Caco-2 (cell line): ENCODE measurements around the gene FBXW8. TPM values are rescaled to one million over a fixed set of nuclear protein-coding genes. Genes with fewer than 3 reads are reported as not detected.

Source experiments
- BruUV-seq: library from RNA; stranded (reverse); fragments of 400-500 nt; replicated peaks from 2 replicates; lab custom pipeline; 2021; lab: Mats Ljungman, UMichigan
- CTCF ChIA-PET: fragments of 300-600 bp; sonication (Branson Sonifier 250); formaldehyde crosslinking; loops from one replicate; lab custom pipeline; 2022; ENCODE audit warnings: antibody characterized with exemption; lab: Charles Lee
- POLR2A ChIA-PET: fragments of 300-600 bp; sonication (Branson Sonifier 250); formaldehyde crosslinking; loops from one replicate; lab custom pipeline; 2022; ENCODE audit warnings: antibody characterized with exemption; lab: Charles Lee
- DNase-seq, 2 experiments: peaks; one replicate each; pipeline versions ENCODE4 v3.0.0 to v3.0.0-alpha.2; 2020 to 2022
- H3K27me3 ChIP-seq: replicated peaks from 2 replicates; pipeline ENCODE4 v1.6.0; 2011; ENCODE audit warnings: low read length; ENCODE audit not compliant: control insufficient read depth, insufficient read depth
- H3K36me3 ChIP-seq: 2 replicates; pipeline ENCODE4 v1.5.1; 2011; ENCODE audit warnings: low read length; ENCODE audit not compliant: control insufficient read depth, insufficient read depth
- H3K4me1 ChIP-seq: fragments of 250-450 bp; sonication (Bioruptor Pico); 2 replicates; pipeline ENCODE4 v1.5.1; 2020; ENCODE audit warnings: mild to moderate bottlenecking
- H3K4me3 ChIP-seq: 2 replicates; pipeline ENCODE4 v1.5.1; 2011; ENCODE audit warnings: low read depth, mild to moderate bottlenecking, control low read depth, low read length
- H3K9me3 ChIP-seq: fragments of 250-450 bp; sonication (Bioruptor Pico); 2 replicates; pipeline ENCODE4 v1.5.1; 2020; ENCODE audit warnings: mild to moderate bottlenecking, moderate library complexity
- H3K27ac Mint-ChIP-seq: one replicate; pipeline ENCODE4 v1.8.0; 2022; ENCODE audit warnings: mixed read lengths; ENCODE audit not compliant: unreplicated experiment
- H3K27me3 Mint-ChIP-seq: one replicate; pipeline ENCODE4 v1.8.0; 2022; ENCODE audit warnings: mixed read lengths; ENCODE audit not compliant: insufficient read depth, unreplicated experiment
- H3K36me3 Mint-ChIP-seq: one replicate; pipeline ENCODE4 v1.8.0; 2022; ENCODE audit warnings: mild to moderate bottlenecking, mixed read lengths; ENCODE audit not compliant: insufficient read depth, unreplicated experiment
- H3K4me1 Mint-ChIP-seq: one replicate; pipeline ENCODE4 v1.8.0; 2022; ENCODE audit warnings: low read depth, mixed read lengths; ENCODE audit not compliant: unreplicated experiment
- H3K4me3 Mint-ChIP-seq: one replicate; pipeline ENCODE4 v1.8.0; 2022; ENCODE audit warnings: mild to moderate bottlenecking, moderate library complexity, mixed read lengths; ENCODE audit not compliant: unreplicated experiment
- H3K9me3 Mint-ChIP-seq: one replicate; pipeline ENCODE4 v1.8.0; 2022; ENCODE audit warnings: mixed read lengths; ENCODE audit not compliant: unreplicated experiment
- intact Hi-C: fragments of 100-400 bp; cut with micrococcal nuclease; formaldehyde crosslinking; loops from one replicate; pipeline ENCODE4 v1.10.0; 2022; ENCODE audit not compliant: unreplicated experiment
- total RNA-seq: library from RNA; stranded (reverse); gene quantifications from 2 replicates; pipeline ENCODE4 v1.2.3, GENCODE V29; 2022
- TF ChIP-seq, protein P1 (sequence below), 2 experiments: fragments of 200-600 bp in 1 of 2; IDR thresholded peaks; 1 replicate in 1 of 2; 2 replicates in 1 of 2; pipeline versions ENCODE4 v1.5.1 to v1.8.0; 2011 to 2022; ENCODE audit warnings: antibody characterized with exemption in 1 of 2, control low read depth in 1 of 2, inconsistent platforms in 1 of 2, low read depth in 1 of 2, low read length in 1 of 2, mild to moderate bottlenecking in 1 of 2, moderate library complexity in 1 of 2; ENCODE audit not compliant: insufficient read depth in 1 of 2, severe bottlenecking in 1 of 2, unreplicated experiment in 1 of 2

FBXW8 gene
- total RNA-seq, 1 experiment from 2014 or later, result 12.2 TPM

- peaks cover 24% of the 10 kb centered on the region for H3K4me1 ChIP-seq
- H3K4me1 Mint-ChIP-seq, result peaks cover 9% of the 10 kb centered on the region
- H3K4me3 ChIP-seq, result no peak overlapping the region
- ChIA-PET POLR2A (no interaction called here), CTCF (no interaction called here)
- no peaks in the 10 kb centered on the region for H3K27me3 ChIP-seq
- no TSS peak for BruUV-seq
- H3K27me3 Mint-ChIP-seq, result no peaks in the 10 kb centered on the region
- H3K9me3 ChIP-seq, result no peaks in the 10 kb centered on the region
- H3K36me3 Mint-ChIP-seq, result peaks cover 26% of the 10 kb centered on the region
- H3K9me3 Mint-ChIP-seq, result no peaks in the 10 kb centered on the region
- intact Hi-C loops, result no loop called here
- no peak for DNase-seq
- peaks cover 3% of the 10 kb centered on the region; the same call in 1 of the 2 replicates for H3K36me3 ChIP-seq
- peak overlapping the region; percentile 72 for H3K27ac Mint-ChIP-seq
- TF ChIP-seq, protein P1, sequence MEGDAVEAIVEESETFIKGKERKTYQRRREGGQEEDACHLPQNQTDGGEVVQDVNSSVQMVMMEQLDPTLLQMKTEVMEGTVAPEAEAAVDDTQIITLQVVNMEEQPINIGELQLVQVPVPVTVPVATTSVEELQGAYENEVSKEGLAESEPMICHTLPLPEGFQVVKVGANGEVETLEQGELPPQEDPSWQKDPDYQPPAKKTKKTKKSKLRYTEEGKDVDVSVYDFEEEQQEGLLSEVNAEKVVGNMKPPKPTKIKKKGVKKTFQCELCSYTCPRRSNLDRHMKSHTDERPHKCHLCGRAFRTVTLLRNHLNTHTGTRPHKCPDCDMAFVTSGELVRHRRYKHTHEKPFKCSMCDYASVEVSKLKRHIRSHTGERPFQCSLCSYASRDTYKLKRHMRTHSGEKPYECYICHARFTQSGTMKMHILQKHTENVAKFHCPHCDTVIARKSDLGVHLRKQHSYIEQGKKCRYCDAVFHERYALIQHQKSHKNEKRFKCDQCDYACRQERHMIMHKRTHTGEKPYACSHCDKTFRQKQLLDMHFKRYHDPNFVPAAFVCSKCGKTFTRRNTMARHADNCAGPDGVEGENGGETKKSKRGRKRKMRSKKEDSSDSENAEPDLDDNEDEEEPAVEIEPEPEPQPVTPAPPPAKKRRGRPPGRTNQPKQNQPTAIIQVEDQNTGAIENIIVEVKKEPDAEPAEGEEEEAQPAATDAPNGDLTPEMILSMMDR (IDR thresholded peaks at IDR 0.05; ENCODE audit: insufficient read depth in 1 of 2, low read depth in 1 of 2, low read length in 1 of 2, severe bottlenecking in 1 of 2, unreplicated experiment in 1 of 2), result no peak
- H3K4me3 Mint-ChIP-seq, result no peak overlapping the region
These were observed 119.6 kb downstream of the FBXW8 start for GRCh38 chr12:117030187-117030900.

DNA sequence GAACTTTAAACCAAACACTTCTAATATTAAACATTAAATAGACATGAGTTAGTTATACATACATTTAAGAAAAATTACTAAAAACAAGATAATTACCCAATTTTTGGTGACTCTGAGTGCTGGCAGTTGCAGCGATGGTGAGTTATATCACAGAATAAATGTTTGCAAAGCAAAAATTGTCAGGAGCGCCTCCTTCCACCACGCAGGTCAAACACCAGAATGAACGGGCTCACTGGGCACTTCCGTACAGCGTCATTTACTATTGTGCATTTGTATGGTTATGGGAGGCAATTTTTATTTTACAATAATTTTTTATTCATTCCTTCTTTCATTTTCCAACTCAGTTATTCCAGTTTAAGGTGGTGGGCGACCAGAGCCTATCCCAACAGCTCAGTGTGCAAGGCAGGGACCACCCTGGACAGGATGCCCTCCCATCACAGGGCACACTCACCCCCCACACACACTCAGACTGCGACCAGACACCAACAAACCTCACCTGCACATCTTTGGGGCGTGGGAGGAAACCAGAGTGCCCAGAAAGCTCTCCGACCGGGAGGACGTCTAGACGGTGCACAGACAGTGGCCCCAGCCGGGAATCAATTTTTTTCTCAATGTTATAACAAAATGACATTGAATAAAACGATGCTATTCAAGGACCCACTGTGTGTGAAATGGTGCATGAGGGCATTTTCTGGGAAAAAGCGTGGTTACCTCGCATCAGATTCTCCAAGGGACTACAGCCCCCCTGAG lies 121.3 kb downstream of the FBXW8 start:
- no peaks in the 10 kb centered on the region for H3K27me3 Mint-ChIP-seq
- no peak overlapping the region for H3K4me3 ChIP-seq
- POLR2A ChIA-PET, result no interaction called here

More for the DNA sequence above, 121.3 kb downstream of the FBXW8 start:
- peaks cover 19% of the 10 kb centered on the region for H3K4me1 ChIP-seq
- no peaks in the 10 kb centered on the region for H3K9me3 Mint-ChIP-seq
- DNase-seq, result no peak
- H3K36me3 Mint-ChIP-seq, result peaks cover 26% of the 10 kb centered on the region
- intact Hi-C loops, result no loop called here
- no peaks in the 10 kb centered on the region for H3K9me3 ChIP-seq
- CTCF ChIA-PET, result interaction anchor here (0.5 kb wide), 1 partner anchor 111 kb away, joined by 3 read pairs; no protein-coding TSS in a partner anchor
- H3K4me3 Mint-ChIP-seq, result no peak overlapping the region
- TF ChIP-seq, protein P1 (IDR thresholded peaks at IDR 0.05; ENCODE audit: insufficient read depth in 1 of 2, low read depth in 1 of 2, low read length in 1 of 2, severe bottlenecking in 1 of 2, unreplicated experiment in 1 of 2), result no peak
- no TSS peak for BruUV-seq
- H3K36me3 ChIP-seq, result peaks cover 3% of the 10 kb centered on the region; the same call in 1 of the 2 replicates
- H3K27me3 ChIP-seq, result no peaks in the 10 kb centered on the region
- H3K4me1 Mint-ChIP-seq, result peaks cover 9% of the 10 kb centered on the region
- H3K27ac Mint-ChIP-seq, result no peak overlapping the region
